NB4 (cell line): Measurements from ENCODE around the gene MYH6.

ENCODE experiments used
- MYC ChIP-seq: IDR thresholded peaks from 2 replicates; pipeline ENCODE4 v1.6.1; 2011; ENCODE audit warnings: low read depth, low read length
- POLR2A ChIP-seq: IDR thresholded peaks from 2 replicates; pipeline ENCODE4 v1.6.1; 2011; ENCODE audit warnings: mild to moderate bottlenecking; ENCODE audit not compliant: insufficient read length; ENCODE audit errors: extremely low read depth
- TF ChIP-seq, protein P1 (sequence below): IDR thresholded peaks from one replicate; pipeline ENCODE4 v1.5.1; 2012; ENCODE audit warnings: low read depth, low read length
- TF ChIP-seq, protein P2 (sequence below): IDR thresholded peaks from 2 replicates; pipeline ENCODE4 v1.6.1; 2011; ENCODE audit warnings: low read depth, low read length

DNA sequence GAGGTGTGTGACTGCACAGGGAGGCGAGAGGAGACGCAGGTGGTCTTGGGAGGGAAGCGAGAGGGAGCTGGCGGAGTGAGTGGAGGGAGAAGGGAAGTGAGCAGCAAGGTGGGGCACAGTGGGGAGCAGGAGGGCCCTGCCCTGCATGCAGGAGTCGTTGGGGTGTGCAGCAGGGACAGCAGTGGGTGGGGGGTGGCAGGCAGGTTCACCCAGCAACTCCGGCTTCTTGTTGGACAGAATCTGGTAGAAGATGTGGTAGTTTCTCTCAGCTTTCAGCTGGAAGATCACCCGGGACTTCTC, 5.0 kb downstream of the MYH6 start:
- TF ChIP-seq MYC (no peak), POLR2A (no peak)
- TF ChIP-seq, protein P1, sequence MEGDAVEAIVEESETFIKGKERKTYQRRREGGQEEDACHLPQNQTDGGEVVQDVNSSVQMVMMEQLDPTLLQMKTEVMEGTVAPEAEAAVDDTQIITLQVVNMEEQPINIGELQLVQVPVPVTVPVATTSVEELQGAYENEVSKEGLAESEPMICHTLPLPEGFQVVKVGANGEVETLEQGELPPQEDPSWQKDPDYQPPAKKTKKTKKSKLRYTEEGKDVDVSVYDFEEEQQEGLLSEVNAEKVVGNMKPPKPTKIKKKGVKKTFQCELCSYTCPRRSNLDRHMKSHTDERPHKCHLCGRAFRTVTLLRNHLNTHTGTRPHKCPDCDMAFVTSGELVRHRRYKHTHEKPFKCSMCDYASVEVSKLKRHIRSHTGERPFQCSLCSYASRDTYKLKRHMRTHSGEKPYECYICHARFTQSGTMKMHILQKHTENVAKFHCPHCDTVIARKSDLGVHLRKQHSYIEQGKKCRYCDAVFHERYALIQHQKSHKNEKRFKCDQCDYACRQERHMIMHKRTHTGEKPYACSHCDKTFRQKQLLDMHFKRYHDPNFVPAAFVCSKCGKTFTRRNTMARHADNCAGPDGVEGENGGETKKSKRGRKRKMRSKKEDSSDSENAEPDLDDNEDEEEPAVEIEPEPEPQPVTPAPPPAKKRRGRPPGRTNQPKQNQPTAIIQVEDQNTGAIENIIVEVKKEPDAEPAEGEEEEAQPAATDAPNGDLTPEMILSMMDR, result no peak
- TF ChIP-seq, protein P2, sequence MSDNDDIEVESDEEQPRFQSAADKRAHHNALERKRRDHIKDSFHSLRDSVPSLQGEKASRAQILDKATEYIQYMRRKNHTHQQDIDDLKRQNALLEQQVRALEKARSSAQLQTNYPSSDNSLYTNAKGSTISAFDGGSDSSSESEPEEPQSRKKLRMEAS, result no peak
